SK-N-SH (cell line): ENCODE results near the gene CFAP74. TPM values are rescaled to one million over a fixed set of nuclear protein-coding genes. Genes with fewer than 3 reads are reported as not detected.

ENCODE experiments used
- CTCF ChIA-PET: fragments of 300-600, 350-600 bp; formaldehyde crosslinking; extraction: SDS; loops from one replicate; lab custom pipeline; 2021; lab: Yijun Ruan, JAX
- POLR2A ChIA-PET: fragments of 350-600 bp; sonication (Branson Sonifier 250); formaldehyde crosslinking; extraction: SDS; loops from one replicate; lab custom pipeline; 2020; ENCODE audit warnings: antibody characterized with exemption, inconsistent platforms; lab: Yijun Ruan, JAX
- DNase-seq: peaks from one replicate; pipeline ENCODE4 v3.0.0; 2012
- H2AFZ ChIP-seq: fragments of 200-600 bp; sonication (generic); 2 replicates; pipeline ENCODE4 v1.8.1; 2016; ENCODE audit warnings: antibody characterized with exemption, mild to moderate bottlenecking, low read depth
- H3F3A ChIP-seq: fragments of 200-600 bp; sonication (generic); replicated peaks from 2 replicates; pipeline ENCODE3; 2016; ENCODE audit warnings: antibody characterized with exemption, mild to moderate bottlenecking; ENCODE audit not compliant: insufficient read depth
- H3K27ac ChIP-seq, 2 experiments: fragments of 200-500 bp in 1 of 2; fragments of 200-600 bp in 1 of 2; sonication (Bioruptor generic) in 1 of 2; sonication (generic), shearing (Covaris generic) in 1 of 2; 2 replicates each; pipeline versions ENCODE4 v1.5.1 to v1.6.1; 2014 to 2016; ENCODE audit warnings: low read depth in 2 of 2, inconsistent platforms in 1 of 2, low read length in 1 of 2, mild to moderate bottlenecking in 1 of 2, mixed read lengths in 1 of 2
- H3K27me3 ChIP-seq: fragments of 200-600 bp; sonication (generic), shearing (Covaris generic); 2 replicates; pipeline ENCODE4 v1.6.1; 2016; ENCODE audit warnings: mixed run types; ENCODE audit not compliant: insufficient read depth
- H3K36me3 ChIP-seq, 2 experiments: fragments of 200-500 bp in 1 of 2; fragments of 200-600 bp in 1 of 2; sonication (Bioruptor generic) in 1 of 2; sonication (generic) in 1 of 2; replicated peaks in 1 of 2; 2 replicates each; pipeline versions ENCODE3 to v1.5.1; 2014 to 2016; ENCODE audit warnings: low read length in 1 of 2, mild to moderate bottlenecking in 1 of 2; ENCODE audit not compliant: insufficient read depth in 2 of 2, control insufficient read depth in 1 of 2
- H3K4me1 ChIP-seq, 2 experiments: fragments of 200-500 bp in 1 of 2; fragments of 200-600 bp in 1 of 2; sonication (Bioruptor generic) in 1 of 2; sonication (generic), shearing (Covaris generic) in 1 of 2; 2 replicates each; pipeline versions ENCODE4 v1.5.1 to v1.6.1; 2014 to 2016; ENCODE audit warnings: low read depth in 1 of 2, low read length in 1 of 2, mixed run types in 1 of 2; ENCODE audit not compliant: insufficient read depth in 2 of 2, control insufficient read depth in 1 of 2
- H3K4me2 ChIP-seq: fragments of 200-600 bp; sonication (generic), shearing (Covaris generic); 2 replicates; pipeline ENCODE4 v1.6.1; 2017; ENCODE audit warnings: mixed run types
- H3K4me3 ChIP-seq, 2 experiments: fragments of 200-500 bp in 1 of 2; fragments of 200-600 bp in 1 of 2; sonication (Bioruptor generic) in 1 of 2; sonication (generic), shearing (Covaris generic) in 1 of 2; 2 replicates each; pipeline versions ENCODE4 v1.5.1 to v1.8.1; 2014 to 2016; ENCODE audit warnings: low read depth in 2 of 2, inconsistent platforms in 1 of 2, low read length in 1 of 2, mild to moderate bottlenecking in 1 of 2, mixed read lengths in 1 of 2, moderate library complexity in 1 of 2
- H3K79me2 ChIP-seq: fragments of 200-600 bp; sonication (generic); 2 replicates; pipeline ENCODE4 v1.8.1; 2017; ENCODE audit warnings: mild to moderate bottlenecking; ENCODE audit not compliant: insufficient read depth
- H3K9ac ChIP-seq: fragments of 200-600 bp; sonication (generic); 2 replicates; pipeline ENCODE4 v1.6.1; 2017; ENCODE audit warnings: mixed run types
- H3K9me2 ChIP-seq: fragments of 200-600 bp; sonication (generic); 2 replicates; pipeline ENCODE4 v1.6.1; 2017; ENCODE audit warnings: mixed run types
- H3K9me3 ChIP-seq: fragments of 200-600 bp; sonication (generic); 2 replicates; pipeline ENCODE4 v1.6.1; 2017; ENCODE audit warnings: mixed run types, mild to moderate bottlenecking, moderate library complexity
- H4K20me1 ChIP-seq: fragments of 200-600 bp; sonication (generic); 2 replicates; pipeline ENCODE4 v1.6.1; 2017; ENCODE audit warnings: mild to moderate bottlenecking, mixed run types; ENCODE audit not compliant: insufficient read depth
- ELF1 ChIP-seq: IDR thresholded peaks from 2 replicates; pipeline ENCODE4 v1.4.0; 2012
- GABPA ChIP-seq: IDR thresholded peaks from 2 replicates; pipeline ENCODE4 v1.4.0; 2012; ENCODE audit warnings: low read depth, mild to moderate bottlenecking
- IRF3 ChIP-seq: fragments of 150-350 bp; IDR thresholded peaks from 2 replicates; pipeline ENCODE4 v1.6.1; 2016; ENCODE audit warnings: mild to moderate bottlenecking, low read depth, low read length
- PBX3 ChIP-seq: IDR thresholded peaks from 2 replicates; pipeline ENCODE4; 2012
- RAD21 ChIP-seq: IDR thresholded peaks from 2 replicates; pipeline ENCODE4 v1.6.1; 2012; ENCODE audit warnings: mild to moderate bottlenecking, low read length
- RCOR1 ChIP-seq: fragments of 150-350 bp; IDR thresholded peaks from 2 replicates; pipeline ENCODE4 v1.6.1; 2017; ENCODE audit warnings: antibody characterized with exemption, low read length
- RXRA ChIP-seq: IDR thresholded peaks from 2 replicates; pipeline ENCODE4 v1.4.0; 2012; ENCODE audit warnings: low read depth, mild to moderate bottlenecking, borderline replicate concordance
- SIN3A ChIP-seq: IDR thresholded peaks from 2 replicates; pipeline ENCODE4 v1.6.1; 2012; ENCODE audit warnings: low read depth, mild to moderate bottlenecking, low read length, moderate library complexity, borderline replicate concordance
- SMC3 ChIP-seq: IDR thresholded peaks from 2 replicates; pipeline ENCODE4 v1.6.1; 2012; ENCODE audit warnings: low read depth, low read length, improper control_type of control experiment
- TAF1 ChIP-seq: IDR thresholded peaks from 2 replicates; pipeline ENCODE4 v1.6.1; 2012; ENCODE audit warnings: low read depth, mild to moderate bottlenecking, low read length, moderate library complexity, borderline replicate concordance
- YY1 ChIP-seq: IDR thresholded peaks from 2 replicates; pipeline ENCODE4 v1.4.0; 2012; ENCODE audit warnings: low read depth, mild to moderate bottlenecking
- WGBS: methylation state at CpG from one replicate; pipeline ENCODE4 v1.1.6; 2017; ENCODE audit warnings: low lambda C conversion rate; 5-methylcytosine and 5-hydroxymethylcytosine counted together
- polyA plus RNA-seq, 3 experiments: library from polyadenylated mRNA; depleted of rRNA; stranded (reverse); fragments of >200 nt; gene quantifications; 2 replicates each; pipeline ENCODE4 v1.2.3, GENCODE V29; 2012
- TF ChIP-seq, protein P1 (sequence below): IDR thresholded peaks from 2 replicates; pipeline ENCODE4 v1.4.0; 2012; ENCODE audit warnings: low read depth, borderline replicate concordance

The CFAP74 gene
- polyA plus RNA-seq, 1 of the 3 experiments (the other 2 are of a cell fraction): not detected

DNA sequence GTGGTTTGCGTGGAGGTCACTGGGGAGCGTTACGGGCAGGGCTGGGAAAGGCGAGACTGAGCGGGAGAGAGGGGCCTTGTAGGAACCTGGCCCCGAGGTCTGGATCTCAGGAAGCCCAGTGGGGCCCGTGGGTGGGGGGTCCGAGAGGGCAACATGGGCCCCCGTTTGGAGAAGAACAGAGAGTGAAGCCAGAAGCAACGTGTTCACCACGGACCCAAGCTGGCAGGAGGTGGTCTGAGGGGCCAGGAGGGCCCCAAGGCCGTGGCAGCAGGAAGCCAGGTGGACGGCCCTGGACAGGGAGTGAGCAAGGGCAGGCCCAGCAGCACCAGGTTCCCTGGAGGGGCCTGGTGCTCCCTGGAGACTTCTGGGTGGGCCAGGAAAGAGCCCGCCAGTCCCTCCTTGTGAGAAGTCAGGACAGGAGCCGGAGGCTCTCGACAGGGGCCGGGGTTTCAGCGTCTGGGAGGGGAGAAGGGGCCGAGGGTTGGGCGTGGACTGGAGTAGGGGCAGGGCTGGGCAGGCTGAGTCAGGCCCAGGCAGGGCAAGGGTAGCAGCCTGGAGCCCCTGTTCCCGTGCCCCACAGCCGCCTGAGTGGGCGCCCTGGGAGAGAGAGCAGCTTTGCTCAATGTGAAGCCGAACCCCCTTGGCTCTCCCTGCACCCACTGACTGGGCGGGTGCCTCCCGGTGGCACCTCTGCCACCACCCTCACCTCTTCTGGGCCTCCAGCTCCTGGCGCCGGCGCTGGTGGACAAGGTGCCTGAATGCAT is 33.5 kb downstream of the CFAP74 start:
- no peaks in the 10 kb centered on the region for H3K27me3 ChIP-seq
- ChIA-PET CTCF (interaction anchor here (1.1 to 6.7 kb wide), 4 partner anchors 11 to 75 kb away, joined by 3 to 50 read pairs (median 12); no protein-coding TSS in a partner anchor), POLR2A (no interaction called here)
- no peaks in the 10 kb centered on the region for H3K36me3 ChIP-seq
- no peak overlapping the region for H3K27ac ChIP-seq
- H3K4me2 ChIP-seq: no peak overlapping the region
- no peaks in the 10 kb centered on the region for H3K9me2 ChIP-seq
- DNase-seq: no peak
- 66% methylated on average over 18 of the region's 29 CpGs for WGBS
- no peak overlapping the region for H3K4me3 ChIP-seq
- H3K79me2 ChIP-seq: no peaks in the 10 kb centered on the region
- H3K9me3 ChIP-seq: no peaks in the 10 kb centered on the region
- H3F3A ChIP-seq: no peaks in the 10 kb centered on the region
- H3K9ac ChIP-seq: no peak overlapping the region
- H2AFZ ChIP-seq: no peak overlapping the region
- H3K4me1 ChIP-seq: no peaks in the 10 kb centered on the region
- TF ChIP-seq RAD21 (no peak), SIN3A (no peak), TAF1 (no peak)
- no peaks in the 10 kb centered on the region for H4K20me1 ChIP-seq

DNA sequence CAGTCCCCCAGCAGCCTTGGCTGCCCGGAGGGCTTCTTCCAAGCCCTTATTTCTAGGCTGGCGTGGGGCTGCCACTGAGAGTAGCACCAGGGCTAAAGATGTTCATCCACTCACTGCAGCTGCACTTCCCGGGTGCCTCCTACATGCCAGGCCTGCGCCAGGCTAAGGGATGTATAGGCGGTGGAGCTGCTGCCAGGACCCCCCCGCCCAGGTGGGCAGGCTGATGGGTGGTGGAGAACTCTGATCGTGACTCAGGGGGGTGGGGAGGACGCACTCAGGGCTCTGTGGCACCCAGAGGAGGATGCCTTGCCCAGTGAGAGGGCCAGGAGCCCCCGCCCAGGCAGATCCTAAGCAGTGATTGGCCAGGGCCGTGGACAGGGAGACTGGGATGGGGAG is 34.1 kb downstream of the CFAP74 start:
- Histone ChIP-seq H3K4me2 (no peak overlapping the region), H3K36me3 (no peaks in the 10 kb centered on the region), H3K27me3 (no peaks in the 10 kb centered on the region), H2AFZ (no peak overlapping the region), H3K4me3 (no peak overlapping the region), H4K20me1 (no peaks in the 10 kb centered on the region), H3K9me2 (no peaks in the 10 kb centered on the region), H3K79me2 (no peaks in the 10 kb centered on the region), H3F3A (no peaks in the 10 kb centered on the region), H3K4me1 (no peaks in the 10 kb centered on the region), H3K9me3 (no peaks in the 10 kb centered on the region), H3K9ac (no peak overlapping the region), H3K27ac (no peak overlapping the region)
- WGBS: 45% methylated on average over 2 of the region's 10 CpGs
- DNase-seq: no peak
- CTCF ChIA-PET: interaction anchor here (1.1 to 6.7 kb wide), 4 partner anchors 10 to 76 kb away, joined by 3 to 50 read pairs (median 12); no protein-coding TSS in a partner anchor
- no peak for TF ChIP-seq RAD21
- TF ChIP-seq ELF1: no peak
- no peak for TF ChIP-seq YY1
- no peak for TF ChIP-seq RXRA
- no peak for TF ChIP-seq PBX3
- TF ChIP-seq GABPA: no peak
- no peak for TF ChIP-seq SMC3
- TF ChIP-seq IRF3: no peak
- TF ChIP-seq SIN3A: no peak
- no peak for TF ChIP-seq RCOR1
- TF ChIP-seq, protein P1, sequence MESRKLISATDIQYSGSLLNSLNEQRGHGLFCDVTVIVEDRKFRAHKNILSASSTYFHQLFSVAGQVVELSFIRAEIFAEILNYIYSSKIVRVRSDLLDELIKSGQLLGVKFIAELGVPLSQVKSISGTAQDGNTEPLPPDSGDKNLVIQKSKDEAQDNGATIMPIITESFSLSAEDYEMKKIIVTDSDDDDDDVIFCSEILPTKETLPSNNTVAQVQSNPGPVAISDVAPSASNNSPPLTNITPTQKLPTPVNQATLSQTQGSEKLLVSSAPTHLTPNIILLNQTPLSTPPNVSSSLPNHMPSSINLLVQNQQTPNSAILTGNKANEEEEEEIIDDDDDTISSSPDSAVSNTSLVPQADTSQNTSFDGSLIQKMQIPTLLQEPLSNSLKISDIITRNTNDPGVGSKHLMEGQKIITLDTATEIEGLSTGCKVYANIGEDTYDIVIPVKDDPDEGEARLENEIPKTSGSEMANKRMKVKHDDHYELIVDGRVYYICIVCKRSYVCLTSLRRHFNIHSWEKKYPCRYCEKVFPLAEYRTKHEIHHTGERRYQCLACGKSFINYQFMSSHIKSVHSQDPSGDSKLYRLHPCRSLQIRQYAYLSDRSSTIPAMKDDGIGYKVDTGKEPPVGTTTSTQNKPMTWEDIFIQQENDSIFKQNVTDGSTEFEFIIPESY: no peak
- POLR2A ChIA-PET: no interaction called here
